HCT116 (cell line): Measurements from ENCODE around the gene POR.

Source experiments
- ELF1 ChIP-seq: IDR thresholded peaks from 2 replicates; pipeline ENCODE4 v1.6.1; 2012; ENCODE audit warnings: low read depth, borderline replicate concordance
- EZH2 ChIP-seq: fragments of 200-600 bp; sonication (generic); IDR thresholded peaks from 2 replicates; pipeline ENCODE4 v1.6.1; 2017; ENCODE audit warnings: antibody characterized with exemption, mixed run types
- EZH2phosphoT487 ChIP-seq: fragments of 200-600 bp; IDR thresholded peaks from 2 replicates; pipeline ENCODE4 v1.6.1; 2018; ENCODE audit warnings: antibody characterized with exemption, borderline replicate concordance
- POLR2A ChIP-seq: IDR thresholded peaks from 2 replicates; pipeline ENCODE4 v1.7.0; 2011; ENCODE audit warnings: borderline replicate concordance; ENCODE audit not compliant: insufficient read depth, insufficient read length; ENCODE audit errors: extremely low read depth
- RAD21 ChIP-seq: IDR thresholded peaks from 2 replicates; pipeline ENCODE4 v1.6.1; 2012; ENCODE audit warnings: low read depth, mild to moderate bottlenecking
- SIN3A ChIP-seq: IDR thresholded peaks from 2 replicates; pipeline ENCODE4 v1.6.1; 2012; ENCODE audit warnings: low read depth
- SP1 ChIP-seq: IDR thresholded peaks from 2 replicates; pipeline ENCODE4 v1.6.1; 2012; ENCODE audit warnings: low read depth
- TCF7L2 ChIP-seq: IDR thresholded peaks from 2 replicates; pipeline ENCODE4 v1.7.0; 2011; ENCODE audit warnings: borderline replicate concordance, inconsistent platforms; ENCODE audit not compliant: insufficient read depth, insufficient read length; ENCODE audit errors: extremely low read depth
- YY1 ChIP-seq: IDR thresholded peaks from 2 replicates; pipeline ENCODE4 v1.6.1; 2011; ENCODE audit warnings: low read length, low read depth, moderate library complexity, mild to moderate bottlenecking; ENCODE audit not compliant: insufficient replicate concordance; ENCODE audit errors: extremely low read depth
- ZFX ChIP-seq: fragments of 450-650 bp; IDR thresholded peaks from 2 replicates; pipeline ENCODE4 v1.6.1; 2017
- TF ChIP-seq, protein P1 (sequence below): IDR thresholded peaks from 2 replicates; pipeline ENCODE4 v1.6.1; 2012; ENCODE audit warnings: low read depth
- TF ChIP-seq, protein P2 (sequence below), 3 experiments: fragments of 200-600 bp in 1 of 3; sonication (generic) in 1 of 3; IDR thresholded peaks in 2 of 3; conservative IDR thresholded peaks in 1 of 3; 2 replicates each; pipeline ENCODE4 v1.5.1; 2012 to 2017; ENCODE audit warnings: low read depth in 2 of 3, low read length in 2 of 3, antibody characterized with exemption in 1 of 3, borderline replicate concordance in 1 of 3, control low read depth in 1 of 3, mild to moderate bottlenecking in 1 of 3, mixed read lengths in 1 of 3, mixed run types in 1 of 3, moderate library complexity in 1 of 3; ENCODE audit not compliant: insufficient read depth in 1 of 3
- TF ChIP-seq, protein P3 (sequence below): IDR thresholded peaks from 2 replicates; pipeline ENCODE4 v1.6.1; 2012
- TF ChIP-seq, protein P4 (sequence below): IDR thresholded peaks from 2 replicates; pipeline ENCODE4 v1.6.1; 2012

DNA sequence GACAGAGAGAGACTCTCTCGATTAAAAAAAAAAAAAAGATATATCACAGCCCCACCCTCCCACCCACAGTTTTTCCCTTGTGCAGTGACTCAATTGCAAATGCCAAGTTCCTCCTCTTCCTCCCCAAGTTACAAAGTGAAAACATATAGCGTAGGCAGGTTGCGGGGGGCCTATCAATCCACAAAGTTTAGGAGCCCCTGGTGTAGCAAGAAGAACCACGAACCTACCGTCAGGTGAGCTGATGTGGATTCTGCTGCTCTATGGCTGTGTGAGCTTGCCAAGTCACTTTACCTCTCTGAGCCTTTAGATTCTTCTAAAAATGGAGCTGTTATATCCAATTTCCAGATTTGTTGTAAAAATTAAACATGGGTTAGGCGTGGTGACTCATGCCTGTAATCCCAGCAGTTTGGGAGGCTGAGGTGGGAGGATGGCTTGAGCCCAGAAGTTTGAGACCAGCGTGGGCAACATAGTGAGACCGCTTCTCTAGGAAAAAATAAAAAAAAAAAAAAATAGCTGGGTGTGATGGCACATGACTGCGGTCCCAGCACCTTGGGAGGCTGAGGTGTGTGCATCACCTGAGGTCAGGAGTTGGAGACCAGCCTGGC is 44.3 kb upstream of the POR start:
- TF ChIP-seq, protein P1, sequence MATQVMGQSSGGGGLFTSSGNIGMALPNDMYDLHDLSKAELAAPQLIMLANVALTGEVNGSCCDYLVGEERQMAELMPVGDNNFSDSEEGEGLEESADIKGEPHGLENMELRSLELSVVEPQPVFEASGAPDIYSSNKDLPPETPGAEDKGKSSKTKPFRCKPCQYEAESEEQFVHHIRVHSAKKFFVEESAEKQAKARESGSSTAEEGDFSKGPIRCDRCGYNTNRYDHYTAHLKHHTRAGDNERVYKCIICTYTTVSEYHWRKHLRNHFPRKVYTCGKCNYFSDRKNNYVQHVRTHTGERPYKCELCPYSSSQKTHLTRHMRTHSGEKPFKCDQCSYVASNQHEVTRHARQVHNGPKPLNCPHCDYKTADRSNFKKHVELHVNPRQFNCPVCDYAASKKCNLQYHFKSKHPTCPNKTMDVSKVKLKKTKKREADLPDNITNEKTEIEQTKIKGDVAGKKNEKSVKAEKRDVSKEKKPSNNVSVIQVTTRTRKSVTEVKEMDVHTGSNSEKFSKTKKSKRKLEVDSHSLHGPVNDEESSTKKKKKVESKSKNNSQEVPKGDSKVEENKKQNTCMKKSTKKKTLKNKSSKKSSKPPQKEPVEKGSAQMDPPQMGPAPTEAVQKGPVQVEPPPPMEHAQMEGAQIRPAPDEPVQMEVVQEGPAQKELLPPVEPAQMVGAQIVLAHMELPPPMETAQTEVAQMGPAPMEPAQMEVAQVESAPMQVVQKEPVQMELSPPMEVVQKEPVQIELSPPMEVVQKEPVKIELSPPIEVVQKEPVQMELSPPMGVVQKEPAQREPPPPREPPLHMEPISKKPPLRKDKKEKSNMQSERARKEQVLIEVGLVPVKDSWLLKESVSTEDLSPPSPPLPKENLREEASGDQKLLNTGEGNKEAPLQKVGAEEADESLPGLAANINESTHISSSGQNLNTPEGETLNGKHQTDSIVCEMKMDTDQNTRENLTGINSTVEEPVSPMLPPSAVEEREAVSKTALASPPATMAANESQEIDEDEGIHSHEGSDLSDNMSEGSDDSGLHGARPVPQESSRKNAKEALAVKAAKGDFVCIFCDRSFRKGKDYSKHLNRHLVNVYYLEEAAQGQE = no peak
- TF ChIP-seq, protein P2, sequence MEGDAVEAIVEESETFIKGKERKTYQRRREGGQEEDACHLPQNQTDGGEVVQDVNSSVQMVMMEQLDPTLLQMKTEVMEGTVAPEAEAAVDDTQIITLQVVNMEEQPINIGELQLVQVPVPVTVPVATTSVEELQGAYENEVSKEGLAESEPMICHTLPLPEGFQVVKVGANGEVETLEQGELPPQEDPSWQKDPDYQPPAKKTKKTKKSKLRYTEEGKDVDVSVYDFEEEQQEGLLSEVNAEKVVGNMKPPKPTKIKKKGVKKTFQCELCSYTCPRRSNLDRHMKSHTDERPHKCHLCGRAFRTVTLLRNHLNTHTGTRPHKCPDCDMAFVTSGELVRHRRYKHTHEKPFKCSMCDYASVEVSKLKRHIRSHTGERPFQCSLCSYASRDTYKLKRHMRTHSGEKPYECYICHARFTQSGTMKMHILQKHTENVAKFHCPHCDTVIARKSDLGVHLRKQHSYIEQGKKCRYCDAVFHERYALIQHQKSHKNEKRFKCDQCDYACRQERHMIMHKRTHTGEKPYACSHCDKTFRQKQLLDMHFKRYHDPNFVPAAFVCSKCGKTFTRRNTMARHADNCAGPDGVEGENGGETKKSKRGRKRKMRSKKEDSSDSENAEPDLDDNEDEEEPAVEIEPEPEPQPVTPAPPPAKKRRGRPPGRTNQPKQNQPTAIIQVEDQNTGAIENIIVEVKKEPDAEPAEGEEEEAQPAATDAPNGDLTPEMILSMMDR (IDR thresholded peaks at IDR 0.05 in 2 of 3, conservative IDR thresholded peaks at IDR 0.05 in 1 of 3; ENCODE audit: borderline replicate concordance in 1 of 3, insufficient read depth in 1 of 3, low read depth in 2 of 3, low read length in 2 of 3) = no peak
- TF ChIP-seq TCF7L2 (no peak), POLR2A (no peak), EZH2phosphoT487 (no peak), SP1 (no peak), YY1 (no peak), ELF1 (no peak), EZH2 (no peak), ZFX (no peak), SIN3A (no peak), RAD21 (no peak)
- TF ChIP-seq, protein P3, sequence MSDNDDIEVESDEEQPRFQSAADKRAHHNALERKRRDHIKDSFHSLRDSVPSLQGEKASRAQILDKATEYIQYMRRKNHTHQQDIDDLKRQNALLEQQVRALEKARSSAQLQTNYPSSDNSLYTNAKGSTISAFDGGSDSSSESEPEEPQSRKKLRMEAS = no peak
- TF ChIP-seq, protein P4, sequence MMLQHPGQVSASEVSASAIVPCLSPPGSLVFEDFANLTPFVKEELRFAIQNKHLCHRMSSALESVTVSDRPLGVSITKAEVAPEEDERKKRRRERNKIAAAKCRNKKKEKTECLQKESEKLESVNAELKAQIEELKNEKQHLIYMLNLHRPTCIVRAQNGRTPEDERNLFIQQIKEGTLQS = no peak
